ENCODE data around the gene LGALS1.
A peak's percentile ranks its signal among the peaks of the same experiment; 100 is the strongest.

LGALS1 gene

DNA sequence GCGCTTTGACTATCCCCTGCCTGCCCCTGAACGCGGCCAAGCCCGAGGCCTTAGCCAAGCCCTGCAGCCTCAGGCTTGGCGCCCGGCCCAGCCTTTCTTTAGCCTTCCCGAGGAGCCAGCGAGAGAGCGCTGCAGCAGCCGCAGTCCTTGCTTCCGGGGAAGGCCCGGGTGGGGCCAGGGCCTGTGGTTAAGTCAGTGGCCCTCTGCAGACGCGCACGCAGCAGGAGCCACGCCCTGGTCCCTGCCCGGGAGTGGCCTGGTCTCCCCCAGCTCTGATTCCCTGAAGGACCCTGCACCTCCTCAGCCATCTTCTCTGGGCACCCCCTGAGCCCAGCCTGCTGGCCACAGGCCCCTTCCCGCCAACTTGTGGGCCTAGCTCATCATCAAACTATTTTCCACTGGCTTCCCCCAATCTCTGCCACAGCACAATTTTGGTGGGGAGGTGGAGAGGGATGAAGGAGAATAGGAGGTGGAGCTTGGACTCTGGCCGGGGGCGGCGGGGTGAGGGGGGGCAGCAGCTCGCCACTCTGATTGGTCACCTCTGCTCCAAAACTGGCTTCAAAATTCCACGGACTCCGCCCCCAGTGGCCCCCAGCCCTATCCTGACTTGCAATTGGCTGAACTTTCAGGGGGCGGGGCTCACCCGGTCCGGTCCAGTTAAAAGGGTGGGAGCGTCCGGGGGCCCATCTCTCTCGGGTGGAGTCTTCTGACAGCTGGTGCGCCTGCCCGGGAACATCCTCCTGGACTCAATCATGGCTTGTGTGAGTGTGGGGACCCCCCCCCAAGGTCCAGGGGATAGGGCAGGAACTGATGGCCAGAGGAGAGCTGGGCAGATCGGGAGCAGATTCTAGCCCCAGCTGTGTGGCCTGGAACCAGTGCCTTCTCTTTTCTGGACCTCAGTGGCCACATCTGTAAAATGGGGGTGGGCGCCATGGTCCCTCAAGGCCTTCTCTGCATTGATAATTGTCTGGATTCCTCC lies at the start of gene LGALS1:
Gene LGALS1, plus strand, starts transcription at position 686 of the 979 bp plus-strand sequence. Its CDS starts 67 bp downstream, at position 753.
- peak; percentile 37 to 83 for DNase-seq

DNA sequence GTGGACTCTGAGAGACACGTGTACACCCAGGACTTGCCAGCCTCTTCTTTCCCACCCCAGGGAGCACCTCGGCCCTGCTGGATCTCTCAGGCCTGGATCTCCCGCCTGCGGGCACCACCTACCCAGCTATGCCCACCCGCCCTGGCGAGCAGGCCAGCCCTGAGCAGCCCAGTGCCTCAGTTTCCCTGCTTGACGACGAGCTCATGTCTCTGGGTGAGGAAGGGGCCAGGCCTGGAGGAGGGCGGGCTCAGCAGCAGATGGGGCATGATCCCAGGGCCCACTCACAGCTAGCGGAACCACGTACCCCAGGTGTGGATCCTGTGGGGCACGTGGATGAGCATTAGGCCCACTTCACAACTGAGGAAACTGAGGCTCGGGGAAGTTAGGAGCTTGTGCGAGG lies 49.7 kb upstream of the LGALS1 start:
- DNase-seq: no peak

DNA sequence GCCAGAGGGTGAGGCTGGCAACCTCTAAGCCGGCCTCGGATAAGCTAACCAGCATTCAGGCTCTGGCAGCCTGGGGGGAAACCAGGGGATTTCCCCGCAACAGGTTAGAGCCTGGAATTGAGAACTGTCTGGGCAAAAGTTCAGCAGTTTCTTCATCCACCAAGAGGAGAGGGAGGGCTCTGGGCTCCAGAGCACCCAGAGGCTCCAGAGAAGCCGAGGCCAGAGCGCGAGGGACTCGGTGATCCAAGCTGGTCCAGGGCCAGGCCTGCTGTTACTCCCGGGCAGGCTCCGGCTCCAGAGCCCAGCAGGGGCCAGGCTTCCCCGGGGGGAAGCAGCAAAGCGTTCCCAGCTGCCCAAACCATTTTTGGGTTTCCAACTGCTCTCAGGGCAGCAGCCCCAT lies 49.3 kb upstream of the LGALS1 start:
- peak in 1 of 2 experiments; percentile 61 for DNase-seq

DNA sequence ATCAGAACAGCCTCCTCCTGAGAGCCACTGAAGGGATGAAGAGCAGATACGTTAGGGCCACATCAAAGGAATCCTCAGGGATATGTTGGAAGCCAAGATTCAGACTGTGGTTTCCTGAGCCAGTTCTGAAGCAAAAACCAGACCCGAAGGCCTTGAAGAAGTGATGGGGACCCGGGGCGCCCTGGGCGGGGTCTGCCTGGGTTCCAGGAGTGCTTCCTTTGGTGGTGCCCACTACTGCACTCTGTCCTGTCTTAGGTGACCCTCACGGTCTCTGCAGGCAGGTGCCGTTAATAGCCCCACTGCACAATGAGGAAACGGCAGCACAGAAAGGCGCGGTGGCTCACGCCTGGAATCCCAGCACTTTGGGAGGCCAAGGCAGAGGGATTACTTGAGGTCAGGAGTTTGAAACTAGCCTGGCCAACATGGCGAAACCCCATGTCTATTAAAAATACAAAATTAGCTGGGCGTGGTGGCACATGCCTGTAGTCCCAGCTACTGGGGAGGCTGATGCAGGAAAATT lies 48.8 kb upstream of the LGALS1 start:
- DNase-seq: no peak

DNA sequence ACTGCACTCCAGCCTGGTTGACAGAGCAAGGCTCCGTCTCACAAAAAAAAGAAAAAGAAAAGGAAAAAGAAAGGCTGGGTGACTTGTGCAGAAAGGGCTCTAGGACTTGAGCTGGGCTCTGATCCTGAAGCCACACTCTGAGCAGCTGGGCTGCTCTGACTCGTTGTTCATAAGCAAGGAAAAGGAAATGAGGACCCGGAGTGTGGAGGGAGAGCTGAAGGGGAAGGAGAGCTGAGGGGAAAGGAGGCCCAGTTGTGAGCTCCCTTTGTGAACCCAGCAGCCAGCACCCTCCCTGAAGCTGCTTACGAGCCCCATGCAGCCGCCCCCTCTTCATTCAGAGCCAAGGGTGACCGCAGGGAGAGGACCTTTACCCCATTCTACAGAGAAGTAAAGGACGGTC lies 48.3 kb upstream of the LGALS1 start:
- no peak for DNase-seq

DNA sequence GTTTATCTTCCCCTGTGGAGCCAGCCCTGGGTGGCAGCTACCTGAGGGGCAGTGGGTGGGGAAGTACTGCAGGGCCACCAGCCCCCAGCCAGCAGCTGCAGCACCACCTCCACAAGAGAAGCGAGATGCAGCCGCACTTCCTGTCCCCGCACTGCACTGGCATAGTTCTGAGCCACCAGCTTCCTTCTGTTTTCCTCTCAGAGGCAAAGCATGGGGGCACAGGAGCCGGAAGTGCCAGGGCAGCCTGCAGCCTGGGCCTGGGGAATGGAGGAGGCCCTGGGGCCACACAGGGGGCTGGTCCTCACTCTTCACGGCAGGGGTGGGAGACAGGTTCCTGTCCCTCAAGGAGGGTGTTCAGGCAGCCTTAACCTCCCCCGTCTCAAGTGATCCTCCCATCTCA lies 47.9 kb upstream of the LGALS1 start:
- DNase-seq: no peak

DNA sequence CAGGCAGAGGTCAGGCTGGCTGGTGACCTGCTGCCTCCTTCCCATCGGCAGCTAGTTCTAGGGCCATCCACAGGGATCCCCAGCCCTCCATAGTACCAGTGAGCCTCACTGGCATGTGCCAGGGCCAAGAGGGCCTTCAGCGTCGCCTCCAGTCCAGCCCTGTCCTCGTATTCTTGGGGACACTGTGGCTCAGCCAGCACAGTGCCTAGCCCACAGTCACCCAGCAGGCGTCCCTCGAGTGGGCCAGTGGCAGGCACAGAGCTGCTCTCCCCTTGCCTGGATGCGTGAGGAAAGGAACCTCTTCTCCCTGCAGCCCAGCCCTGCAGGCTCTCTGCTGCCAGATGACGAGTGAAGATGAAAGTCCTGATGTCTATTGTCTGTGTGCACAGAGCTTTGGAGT lies 46.6 kb upstream of the LGALS1 start:
- DNase-seq: no peak

DNA sequence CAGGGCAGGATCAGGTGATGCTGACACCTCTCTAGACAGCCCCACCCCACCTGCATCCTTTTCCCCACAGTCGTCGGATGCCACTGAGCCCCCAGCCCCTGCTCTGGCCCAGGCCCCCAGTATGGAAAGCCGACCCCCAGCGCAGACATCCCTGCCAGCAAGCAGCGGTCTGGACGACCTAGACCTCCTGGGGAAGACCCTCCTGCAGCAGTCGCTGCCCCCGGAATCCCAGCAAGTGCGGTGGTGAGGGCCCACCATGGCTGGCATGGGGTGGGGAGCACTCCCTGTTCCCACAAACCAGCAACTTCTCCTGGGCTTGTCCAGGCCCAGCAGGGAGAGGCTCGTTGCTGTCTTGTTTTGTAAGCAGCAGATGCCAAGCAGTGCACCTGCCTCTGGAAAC lies 45.5 kb upstream of the LGALS1 start:
- no peak for DNase-seq

DNA sequence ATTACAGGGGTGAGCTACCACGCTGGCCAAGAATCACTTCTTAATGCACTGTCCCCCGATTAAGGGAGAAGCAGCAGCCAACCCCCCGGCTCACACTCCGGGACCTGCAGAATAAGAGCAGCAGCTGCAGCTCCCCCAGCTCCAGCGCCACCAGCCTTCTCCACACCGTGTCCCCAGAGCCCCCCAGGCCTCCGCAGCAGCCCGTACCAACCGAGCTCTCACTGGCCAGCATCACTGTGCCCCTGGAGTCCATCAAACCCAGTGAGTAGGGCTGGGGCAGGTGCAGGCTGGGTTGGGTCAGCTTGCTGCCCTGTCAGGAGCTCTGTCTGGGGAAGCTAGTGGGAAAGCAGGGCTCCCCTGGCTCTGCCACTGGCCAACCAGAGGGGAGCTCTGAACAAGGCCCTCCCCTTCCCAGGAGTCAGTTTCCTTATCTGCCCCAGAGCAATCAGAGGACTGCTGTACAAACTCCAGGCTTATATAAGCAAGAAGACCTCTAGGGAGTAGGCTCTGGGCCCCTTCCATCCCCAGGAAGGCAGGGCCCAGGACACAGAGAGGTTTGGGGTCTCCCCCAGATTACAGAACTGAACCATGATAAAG lies 44.5 kb upstream of the LGALS1 start:
- no peak for DNase-seq

DNA sequence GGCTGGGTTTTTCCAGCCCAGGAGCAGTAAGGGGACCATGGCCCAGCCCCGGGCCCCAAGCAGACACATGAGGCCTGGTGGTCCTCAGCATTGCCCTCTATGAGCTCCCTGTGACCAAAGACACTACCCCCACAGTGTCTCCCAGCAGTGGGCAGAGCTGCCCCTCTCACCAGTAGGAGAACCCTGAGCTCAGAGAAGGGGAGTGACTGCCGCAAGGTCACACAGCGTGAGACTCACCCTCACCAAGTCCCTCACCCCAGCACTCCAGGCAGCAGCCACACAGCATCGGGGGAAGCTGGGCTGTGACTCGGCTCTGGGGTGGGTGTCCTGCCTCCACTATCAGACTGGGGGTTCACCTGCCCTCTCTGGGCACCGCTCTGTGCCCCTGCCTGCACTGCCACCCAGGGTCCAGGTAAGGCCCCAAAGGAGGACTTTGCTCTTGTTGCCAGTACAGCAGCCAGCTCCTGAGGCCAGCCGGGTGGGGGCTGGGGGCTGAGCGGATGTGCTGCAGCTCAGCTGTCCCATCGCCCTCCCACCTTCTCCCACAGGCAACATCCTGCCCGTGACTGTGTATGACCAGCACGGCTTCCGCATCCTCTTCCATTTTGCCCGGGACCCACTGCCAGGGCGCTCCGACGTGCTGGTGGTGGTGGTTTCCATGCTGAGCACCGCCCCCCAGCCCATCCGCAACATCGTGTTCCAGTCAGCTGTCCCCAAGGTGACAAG lies 43.8 kb upstream of the LGALS1 start:
- DNase-seq: no peak

DNA sequence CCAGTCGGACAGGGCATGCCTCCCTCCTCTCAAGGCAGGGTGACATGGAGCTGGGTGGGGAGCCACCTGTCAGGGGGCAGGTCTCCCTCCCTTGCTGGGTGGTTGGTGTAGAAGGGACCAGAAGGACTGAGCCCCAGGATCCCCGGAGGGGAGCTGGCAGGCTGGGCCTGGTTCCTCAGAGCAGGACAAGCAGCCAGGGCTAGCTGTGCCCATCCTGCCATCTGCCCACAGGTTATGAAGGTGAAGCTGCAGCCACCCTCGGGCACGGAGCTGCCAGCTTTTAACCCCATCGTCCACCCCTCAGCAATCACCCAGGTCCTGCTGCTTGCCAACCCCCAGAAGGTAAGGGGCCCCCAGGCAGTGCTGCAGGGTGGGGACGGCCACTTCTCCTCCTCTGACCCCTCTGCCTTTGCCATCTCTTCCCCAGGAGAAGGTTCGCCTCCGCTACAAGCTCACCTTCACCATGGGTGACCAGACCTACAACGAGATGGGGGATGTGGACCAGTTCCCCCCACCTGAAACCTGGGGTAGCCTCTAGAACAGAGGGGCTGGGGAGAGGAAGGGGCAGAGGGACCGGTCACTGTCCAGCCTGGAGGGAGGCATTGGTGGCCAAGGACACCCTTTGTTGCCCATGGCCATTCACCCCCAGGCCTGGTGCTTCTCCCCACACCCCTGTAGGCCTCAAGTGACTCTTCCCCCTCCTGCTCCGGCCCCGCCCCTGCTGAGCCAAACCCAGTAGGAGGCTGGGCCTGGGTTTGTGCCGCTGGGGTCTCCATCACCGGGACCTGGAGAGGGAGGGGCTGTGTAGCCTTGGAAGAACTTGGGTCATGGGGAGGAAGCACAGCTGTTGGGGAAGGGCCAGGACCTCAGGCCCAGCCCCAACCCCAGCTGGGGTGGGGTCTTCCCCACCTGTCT lies 43.0 kb upstream of the LGALS1 start:
- DNase-seq: no peak

DNA sequence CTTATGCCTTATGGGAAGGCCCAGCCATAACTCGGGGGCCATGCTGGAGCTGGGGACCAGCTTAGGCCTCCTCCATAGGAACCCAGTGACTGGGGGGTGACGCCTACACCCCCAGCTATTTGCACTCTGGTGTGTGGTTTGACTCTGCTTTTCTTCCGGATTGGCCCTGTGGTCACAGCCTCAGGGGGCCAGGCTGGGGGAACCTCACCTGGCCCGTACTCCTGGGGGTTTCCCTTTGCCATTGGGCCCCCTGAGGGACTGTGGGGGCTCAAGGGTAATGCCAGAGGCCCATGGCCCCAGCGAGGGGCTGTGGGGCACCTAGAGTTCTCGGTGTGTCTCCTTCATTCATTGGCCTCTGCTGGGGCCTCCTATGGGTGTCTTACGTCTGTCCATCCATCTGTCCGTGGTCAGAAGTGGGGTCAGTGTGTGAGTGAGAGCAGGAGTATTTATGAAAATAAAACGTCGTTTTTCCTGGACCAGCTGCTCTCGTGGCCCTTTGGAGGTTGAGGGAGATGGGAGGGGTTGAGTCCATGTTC lies 42.3 kb upstream of the LGALS1 start:
- no peak for DNase-seq

DNA sequence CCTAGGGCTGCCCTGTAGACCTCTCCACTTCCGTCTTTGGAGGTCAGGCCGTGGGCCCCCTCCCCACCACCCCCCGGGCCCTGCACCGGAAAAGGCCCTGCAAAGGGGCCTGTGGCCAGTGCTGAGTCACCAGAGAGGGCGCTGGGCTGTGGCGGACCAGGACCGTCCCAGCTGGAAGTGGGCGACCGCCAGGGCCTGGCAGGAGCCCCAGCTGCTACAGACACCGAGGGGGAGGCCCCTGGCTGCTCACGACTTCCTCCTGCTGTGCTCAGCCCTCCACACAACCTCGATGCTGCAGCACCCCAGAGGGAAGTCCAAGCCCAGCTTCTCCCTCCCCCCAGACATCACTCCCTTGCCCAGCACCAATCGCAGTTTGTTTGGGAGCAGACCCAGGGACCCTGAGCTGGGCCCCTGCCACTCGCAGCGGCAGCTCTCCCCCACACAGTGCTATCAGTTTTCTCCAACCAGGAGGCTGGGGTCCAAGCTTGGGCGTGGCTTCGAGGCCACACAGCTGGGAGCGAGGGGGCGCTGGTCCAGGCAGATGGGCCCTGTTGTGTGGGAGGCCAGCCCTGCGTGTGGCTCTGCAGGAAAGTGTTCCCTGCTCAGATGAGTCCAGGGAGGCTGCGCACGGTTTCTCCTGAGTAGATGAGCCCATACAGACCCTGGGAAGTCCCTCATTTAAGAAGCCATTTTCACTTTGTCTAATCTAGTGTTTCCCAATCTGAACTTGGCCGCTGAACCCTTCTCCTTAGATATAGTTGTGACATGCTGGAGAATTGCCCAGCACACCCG lies 41.6 kb upstream of the LGALS1 start:
- peak in 1 of 2 experiments; percentile 74 for DNase-seq

DNA sequence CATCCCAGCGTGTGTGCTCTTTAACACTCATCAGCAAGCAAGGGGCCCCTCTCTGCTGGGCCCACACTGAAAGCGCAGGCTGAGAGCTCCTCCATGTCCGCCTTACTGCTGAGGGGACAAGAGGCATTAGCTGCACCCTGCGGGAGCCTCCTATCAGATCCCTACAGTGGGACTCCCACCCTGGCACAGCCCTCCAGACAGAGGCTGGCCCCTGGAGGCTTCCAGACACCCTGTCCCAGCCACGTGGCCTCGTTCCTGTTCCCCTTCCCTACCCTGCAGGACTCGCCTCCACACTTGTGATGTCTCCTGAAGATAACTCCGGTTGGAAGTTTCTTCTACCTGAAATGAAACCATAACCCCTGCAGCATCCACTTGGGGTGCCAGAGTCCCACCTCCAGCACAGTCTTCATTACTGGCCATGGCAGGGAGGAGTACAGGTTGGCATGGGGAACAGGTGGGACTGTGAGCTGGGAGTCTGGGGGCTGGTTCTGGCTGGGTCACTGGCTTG lies 41.0 kb upstream of the LGALS1 start:
- no peak for DNase-seq

DNA sequence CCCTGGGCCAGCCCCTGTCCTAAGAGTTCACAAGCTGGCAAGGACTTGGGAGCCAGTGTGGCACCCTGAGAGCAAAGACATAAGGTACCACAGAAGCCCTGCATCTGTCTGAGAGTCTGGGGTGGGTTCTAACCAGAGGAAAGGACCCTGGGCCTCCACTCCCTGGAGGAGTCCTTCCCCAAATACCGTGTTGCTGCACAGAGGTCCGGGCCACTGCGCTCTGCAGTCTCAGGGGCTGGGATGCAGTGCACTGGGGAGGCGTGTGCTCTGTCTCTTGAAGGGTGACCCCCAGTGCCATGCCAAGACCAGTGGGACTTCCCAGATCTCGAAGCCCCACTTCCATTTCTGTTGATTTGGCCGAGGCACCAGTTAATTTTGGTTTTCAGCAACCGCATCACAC lies 40.3 kb upstream of the LGALS1 start:
- DNase-seq: no peak

DNA sequence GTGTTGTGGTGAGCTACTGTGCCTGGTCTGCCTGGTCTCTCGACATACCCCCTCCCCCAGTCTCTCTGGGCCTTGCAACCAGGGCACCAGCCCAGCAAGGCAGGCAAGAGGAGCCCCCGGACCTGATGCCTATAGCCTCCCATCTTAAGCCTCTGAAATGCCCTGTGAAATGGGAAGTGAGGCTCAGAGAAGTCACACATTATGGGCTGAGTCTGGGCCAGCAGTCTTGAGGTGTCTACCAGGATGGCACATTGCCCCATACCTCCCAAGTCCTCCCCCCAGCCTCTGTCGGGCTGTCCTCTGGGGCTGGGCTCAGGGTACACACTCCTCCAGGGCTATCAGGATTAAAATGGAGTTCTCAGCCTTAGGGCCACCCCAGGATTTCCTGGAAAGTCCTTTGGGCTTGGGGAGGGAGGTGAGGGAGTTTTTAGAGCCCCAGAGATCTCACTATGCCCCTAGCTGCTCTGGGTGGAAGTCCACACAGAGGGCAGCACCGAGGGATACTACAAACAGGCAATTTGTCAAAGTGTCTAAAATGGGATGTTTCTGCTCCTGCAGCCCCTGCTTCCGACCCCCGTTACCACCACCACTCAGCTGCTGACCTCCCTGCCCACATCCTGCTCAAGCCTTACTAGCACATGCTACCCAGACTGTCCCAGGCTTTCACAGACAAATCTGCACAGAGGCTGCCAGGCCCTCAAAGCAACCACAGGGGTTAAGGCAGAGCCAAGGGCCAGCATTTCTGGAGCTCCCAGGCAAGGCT lies 39.1 kb upstream of the LGALS1 start:
- DNase-seq: no peak

DNA sequence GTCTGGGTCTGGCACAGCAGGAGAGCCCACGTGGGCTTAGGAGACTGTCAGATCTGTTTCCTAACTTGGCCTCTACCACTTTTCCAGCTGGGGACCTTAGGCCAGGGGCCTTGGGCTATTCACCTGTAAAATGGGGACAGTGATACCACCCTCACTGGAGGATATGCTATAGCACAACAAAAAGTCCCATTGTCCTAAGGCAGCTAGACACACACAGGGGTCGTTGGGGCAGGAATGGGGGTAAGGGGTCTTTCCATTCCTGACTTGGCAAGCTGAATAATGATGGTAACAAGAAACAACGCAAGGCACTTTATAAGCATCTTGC lies 38.5 kb upstream of the LGALS1 start:
- no peak for DNase-seq

DNA sequence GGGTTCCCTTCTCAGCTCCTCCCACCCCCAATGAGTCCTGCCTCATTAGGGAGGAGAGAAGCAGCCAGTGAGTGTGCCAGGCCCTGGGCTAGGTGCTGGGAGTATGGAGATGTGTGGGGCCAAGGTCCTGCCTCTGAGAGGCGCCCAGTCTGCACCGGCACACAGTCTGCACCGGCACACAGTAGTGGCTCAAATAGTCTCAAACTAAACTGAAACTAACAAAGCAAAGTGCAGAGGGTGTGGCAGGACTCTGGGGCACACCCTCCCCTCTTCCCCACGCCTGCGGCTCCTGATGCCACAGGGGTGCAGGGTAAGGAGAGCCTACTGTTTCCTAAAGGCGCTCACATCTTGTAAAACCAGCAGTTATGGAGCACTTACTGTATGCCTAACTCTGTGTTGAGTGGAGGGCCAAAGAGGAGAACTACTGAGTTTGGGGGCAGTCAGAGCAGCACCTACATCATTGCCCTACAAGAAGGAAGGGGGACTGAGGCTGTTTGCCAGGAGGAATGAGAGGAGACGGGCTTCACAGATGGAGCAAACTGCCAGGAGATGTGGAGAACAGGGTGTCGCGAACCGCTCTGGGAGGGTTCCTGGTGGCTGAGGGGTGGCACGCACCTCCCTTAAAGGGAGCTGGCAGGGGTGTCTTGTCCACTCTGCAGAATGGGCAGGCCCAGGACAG lies 36.9 kb upstream of the LGALS1 start:
- no peak for DNase-seq

DNA sequence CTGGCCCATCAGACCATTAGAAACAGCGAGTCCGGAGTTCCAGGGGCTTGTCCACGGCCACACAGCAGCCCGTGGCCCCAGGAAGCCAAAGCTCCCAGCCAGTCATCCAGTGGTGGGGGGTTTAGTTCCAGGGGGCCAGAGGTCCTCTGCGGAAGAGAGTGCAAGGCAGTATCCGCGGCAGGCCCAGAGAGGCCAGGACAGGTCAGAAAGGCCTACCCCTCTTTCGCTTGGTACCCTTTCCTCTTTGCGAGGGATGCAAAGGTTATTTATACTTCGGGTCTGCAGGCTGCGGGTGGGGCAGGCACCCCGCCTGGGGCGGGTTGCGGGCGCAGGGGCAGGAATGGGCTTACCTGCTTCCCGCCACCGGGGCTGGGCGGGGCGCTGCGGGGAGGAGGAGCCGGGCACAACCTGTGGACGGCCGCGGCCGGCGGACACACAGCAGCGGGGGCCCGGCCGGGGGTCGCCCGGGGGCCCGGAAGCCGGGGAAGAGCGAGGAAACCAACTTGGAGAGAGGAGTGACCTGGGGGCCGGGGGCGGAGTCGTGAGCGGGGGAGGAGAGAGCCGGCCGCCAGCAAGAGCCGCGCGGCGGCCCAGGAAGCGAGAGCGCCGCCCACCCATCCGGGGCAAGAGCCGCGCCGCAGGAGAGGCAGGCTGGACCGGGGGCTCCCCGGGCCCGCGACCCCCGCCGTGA lies 36.2 kb upstream of the LGALS1 start, which contains the start of gene SH3BP1:
Gene SH3BP1, plus strand, starts transcription at position 600 of the 691 bp plus-strand sequence. CDS start 119 bp downstream, outside the sequence.
- no peak for DNase-seq
